K562 (cell line): ENCODE data around the gene SMC3. TPM values are rescaled to one million over a fixed set of nuclear protein-coding genes. Genes with fewer than 3 reads are reported as not detected.

ENCODE experiments used
- E2F1 ChIP-seq: sonication (generic); formaldehyde crosslinking; IDR thresholded peaks from 2 replicates; pipeline ENCODE4 v1.8.1; 2023; ENCODE audit warnings: mild to moderate bottlenecking, missing genetic modification reagents, moderate library complexity
- IFI16 ChIP-seq: fragments of 250-450 bp; sonication (Bioruptor Pico); IDR thresholded peaks from 2 replicates; pipeline ENCODE4 v2.1.2; 2022; ENCODE audit warnings: mild to moderate bottlenecking, inconsistent platforms
- NCOR1 ChIP-seq: fragments of 450-650 bp; IDR thresholded peaks from 2 replicates; pipeline ENCODE4 v1.6.1; 2016; ENCODE audit warnings: mild to moderate bottlenecking, moderate library complexity
- NFRKB ChIP-seq: fragments of 450-650 bp; IDR thresholded peaks from 2 replicates; pipeline ENCODE4 v1.6.1; 2016; ENCODE audit warnings: low read depth
- RB1 ChIP-seq: fragments of 450-650 bp; IDR thresholded peaks from 2 replicates; pipeline ENCODE4 v1.6.1; 2017; ENCODE audit warnings: low read depth, mild to moderate bottlenecking
- ZNF609 ChIP-seq: sonication (generic); formaldehyde crosslinking; IDR thresholded peaks from 2 replicates; pipeline ENCODE4 v1.8.1; 2023; ENCODE audit warnings: missing genetic modification reagents, mild to moderate bottlenecking, borderline replicate concordance
- polyA plus RNA-seq, 8 experiments: library from polyadenylated mRNA; depleted of rRNA in 4 of 8; stranded (reverse) in 5 of 8; unstranded in 3 of 8; fragments of >200 nt; fragmentation: Nextera tagmentation in 2 of 8; fragmentation: Illumina TruSeq in 1 of 8; extraction: Ambion mirVana in 2 of 8; extraction: Trizol in 1 of 8; gene quantifications; 2 replicates each; pipeline versions ENCODE4 v1.2.1 to v1.2.3, GENCODE V29; 2011 to 2014; ENCODE audit warnings: inconsistent platforms in 1 of 8, missing spikeins in 1 of 8
- total RNA-seq, 7 experiments: library from RNA; depleted of rRNA in 6 of 7; stranded (reverse); fragments of >200 nt in 6 of 7; fragmentation: Illumina TruSeq in 2 of 7; extraction: Trizol in 2 of 7; gene quantifications; 2 replicates each; pipeline versions ENCODE4 v1.2.1 to v1.2.3, GENCODE V29; 2011 to 2021; ENCODE audit warnings: low replicate concordance in 1 of 7

The SMC3 gene
- total and polyA plus RNA-seq, 9 of the 15 experiments (the other 6 are each of a cell fraction or from before 2014, with no cell fraction given) = 21.3 to 62.6 (median 39.3) TPM

GRCh38 chr10:110567201-110568054 lies at the start of gene SMC3 (continued):
- TF ChIP-seq NCOR1 = peak; percentile 20; the same call in 1 of the 2 replicates
- TF ChIP-seq IFI16 (CRISPR knock-in tag) = no peak
- no peak for TF ChIP-seq ZNF609 (CRISPR knock-in tag)
- TF ChIP-seq E2F1 (CRISPR knock-in tag) = peak; percentile 90
- peak; percentile 79 for TF ChIP-seq NFRKB
- peak; percentile 57 for TF ChIP-seq RB1
